H4 (cell line): Measurements from ENCODE around the gene PPP1R15A. TPM values are rescaled to one million over a fixed set of nuclear protein-coding genes. Genes with fewer than 3 reads are reported as not detected.
"Not testable (repeated sequence)": the region's sequence is repeated elsewhere in the genome, so short reads cannot be mapped to it uniquely, and the experiment has no call there.

Source experiments
- DNase-seq: peaks from one replicate; pipeline ENCODE4 v3.0.0-alpha.2; 2015; ENCODE audit warnings: low spot score
- total RNA-seq: library from RNA; depleted of rRNA; stranded (reverse); fragments of >200 nt; shearing (Covaris generic); gene quantifications from 2 replicates; pipeline ENCODE4 v1.2.3, GENCODE V29; 2014; rRNA removed

The PPP1R15A gene
- total RNA-seq, 1 experiment from 2014 or later: 16.1 TPM

DNA sequence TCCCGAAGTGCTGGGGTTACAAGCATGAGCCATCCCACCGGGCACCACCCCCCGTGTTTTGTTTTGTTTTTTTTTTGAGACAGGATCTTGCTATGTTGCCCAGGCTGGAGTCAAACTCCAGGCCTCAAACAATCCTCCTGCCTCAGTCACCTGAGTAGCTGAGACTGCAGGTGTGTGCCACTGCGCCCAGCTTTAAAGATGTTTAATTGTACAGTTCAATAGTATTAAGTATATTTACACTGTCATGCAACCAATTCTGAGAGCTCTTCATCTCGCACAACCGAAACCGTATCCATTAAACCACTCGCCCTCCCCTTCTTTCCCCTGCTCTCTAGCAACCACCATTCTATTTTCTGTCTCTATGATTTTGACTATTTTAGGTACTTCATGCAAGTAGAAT lies 43.5 kb downstream of the PPP1R15A start:
- no peak for DNase-seq

DNA sequence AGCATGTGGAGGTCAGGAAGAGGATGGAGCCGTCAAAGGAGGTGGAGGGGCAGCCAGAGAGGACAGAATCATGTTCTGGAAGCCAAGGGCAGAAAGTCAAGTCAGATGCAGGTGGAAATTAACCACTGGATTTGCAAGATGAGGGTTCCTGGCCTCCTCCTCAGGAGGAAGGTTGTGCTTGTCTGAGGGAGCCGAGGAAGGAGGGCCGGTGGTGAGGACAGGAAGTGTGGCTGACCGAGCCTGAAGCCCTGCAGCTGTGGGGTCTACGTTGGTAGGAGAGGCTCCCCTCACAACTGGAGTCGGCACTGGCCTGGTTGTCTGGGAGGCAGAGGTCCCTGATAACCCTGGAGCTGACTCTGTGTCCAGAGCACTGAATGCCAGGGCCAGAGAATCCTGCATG lies 45.9 kb downstream of the PPP1R15A start:
- DNase-seq: no peak

DNA sequence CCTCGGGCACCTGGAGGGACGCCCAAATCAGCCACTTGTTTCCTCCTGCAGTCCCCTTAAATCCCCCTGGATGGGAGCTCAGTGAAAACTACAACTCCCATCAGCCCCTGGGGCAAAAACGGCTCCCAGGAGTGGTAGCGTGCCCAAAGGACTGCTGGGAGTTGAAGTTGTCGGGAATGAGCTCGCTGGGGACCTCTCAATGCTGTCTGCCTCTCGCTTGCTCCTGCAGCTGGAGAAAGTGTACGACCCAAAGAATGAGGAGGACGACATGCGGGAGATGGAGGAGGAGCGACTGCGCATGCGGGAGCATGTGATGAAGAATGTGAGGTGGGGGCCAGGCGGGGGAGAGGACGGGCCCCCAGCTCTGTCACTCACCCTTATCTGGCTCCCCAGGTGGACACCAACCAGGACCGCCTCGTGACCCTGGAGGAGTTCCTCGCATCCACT lies 46.6 kb downstream of the PPP1R15A start:
- DNase-seq: no peak

DNA sequence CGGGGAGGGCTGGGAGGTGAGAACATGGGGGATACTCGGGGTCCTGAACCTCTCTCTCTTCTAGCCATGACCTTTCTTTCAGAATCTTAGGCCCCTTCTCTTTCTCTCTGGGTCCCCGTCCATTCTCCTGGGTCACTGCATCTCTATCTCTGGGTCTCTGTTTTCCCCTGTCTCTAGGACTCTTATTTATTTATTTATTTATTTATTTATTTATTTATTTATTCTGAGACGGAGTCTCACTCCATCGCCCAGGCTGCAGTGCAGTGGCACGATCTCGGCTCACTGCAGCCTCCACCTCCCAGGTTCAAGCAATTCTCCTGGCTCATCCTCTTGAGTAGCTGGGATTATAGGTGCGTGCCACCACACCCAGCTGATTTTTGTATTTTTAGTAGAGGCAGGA lies 47.0 kb downstream of the PPP1R15A start:
- not testable (repeated sequence) for DNase-seq

DNA sequence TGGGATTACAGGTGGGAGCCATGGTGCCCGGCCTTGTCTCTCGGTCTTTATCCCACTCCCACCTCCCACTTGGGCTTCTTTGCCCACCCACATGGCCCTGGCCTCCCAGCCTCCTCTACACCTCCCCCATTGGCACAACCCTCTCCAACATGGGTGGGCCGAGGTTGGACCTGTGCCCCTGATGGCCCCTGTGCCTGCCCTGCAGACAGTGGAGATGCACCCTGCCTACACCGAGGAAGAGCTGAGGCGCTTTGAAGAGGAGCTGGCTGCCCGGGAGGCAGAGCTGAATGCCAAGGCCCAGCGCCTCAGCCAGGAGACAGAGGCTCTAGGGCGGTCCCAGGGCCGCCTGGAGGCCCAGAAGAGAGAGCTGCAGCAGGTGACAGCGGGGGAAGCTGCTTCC lies 48.7 kb downstream of the PPP1R15A start:
- no peak for DNase-seq

DNA sequence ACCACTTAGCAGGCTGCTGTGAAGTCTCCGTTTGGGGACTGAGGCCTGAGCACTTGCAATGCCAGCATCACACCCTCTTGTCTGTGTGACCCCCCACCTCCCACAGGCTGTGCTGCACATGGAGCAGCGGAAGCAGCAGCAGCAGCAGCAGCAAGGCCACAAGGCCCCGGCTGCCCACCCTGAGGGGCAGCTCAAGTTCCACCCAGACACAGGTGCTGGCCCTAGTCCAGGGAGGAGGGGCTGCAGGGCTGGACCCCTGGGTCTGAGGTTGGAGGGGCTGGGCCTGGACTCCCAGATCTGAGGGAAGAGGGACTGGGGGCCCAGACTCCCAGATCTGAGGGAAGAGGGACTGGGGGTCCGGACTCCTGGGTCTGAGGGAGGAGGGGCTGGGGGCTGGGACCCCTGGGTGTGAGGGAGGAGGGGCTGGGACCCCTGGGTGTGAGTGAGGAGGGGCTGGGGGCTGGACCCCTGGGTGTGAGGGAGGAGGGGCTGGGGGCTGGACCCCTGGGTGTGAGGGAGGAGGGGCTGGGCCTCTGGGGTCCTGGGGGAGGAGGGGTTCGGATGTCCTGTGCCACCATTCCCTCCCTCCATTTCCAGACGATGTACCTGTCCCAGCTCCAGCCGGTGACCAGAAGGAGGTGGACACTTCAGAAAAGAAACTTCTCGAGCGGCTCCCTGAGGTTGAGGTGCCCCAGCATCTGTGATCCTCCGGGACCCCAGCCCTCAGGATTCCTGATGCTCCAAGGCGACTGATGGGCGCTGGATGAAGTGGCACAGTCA lies 49.7 kb downstream of the PPP1R15A start:
- no peak for DNase-seq

DNA sequence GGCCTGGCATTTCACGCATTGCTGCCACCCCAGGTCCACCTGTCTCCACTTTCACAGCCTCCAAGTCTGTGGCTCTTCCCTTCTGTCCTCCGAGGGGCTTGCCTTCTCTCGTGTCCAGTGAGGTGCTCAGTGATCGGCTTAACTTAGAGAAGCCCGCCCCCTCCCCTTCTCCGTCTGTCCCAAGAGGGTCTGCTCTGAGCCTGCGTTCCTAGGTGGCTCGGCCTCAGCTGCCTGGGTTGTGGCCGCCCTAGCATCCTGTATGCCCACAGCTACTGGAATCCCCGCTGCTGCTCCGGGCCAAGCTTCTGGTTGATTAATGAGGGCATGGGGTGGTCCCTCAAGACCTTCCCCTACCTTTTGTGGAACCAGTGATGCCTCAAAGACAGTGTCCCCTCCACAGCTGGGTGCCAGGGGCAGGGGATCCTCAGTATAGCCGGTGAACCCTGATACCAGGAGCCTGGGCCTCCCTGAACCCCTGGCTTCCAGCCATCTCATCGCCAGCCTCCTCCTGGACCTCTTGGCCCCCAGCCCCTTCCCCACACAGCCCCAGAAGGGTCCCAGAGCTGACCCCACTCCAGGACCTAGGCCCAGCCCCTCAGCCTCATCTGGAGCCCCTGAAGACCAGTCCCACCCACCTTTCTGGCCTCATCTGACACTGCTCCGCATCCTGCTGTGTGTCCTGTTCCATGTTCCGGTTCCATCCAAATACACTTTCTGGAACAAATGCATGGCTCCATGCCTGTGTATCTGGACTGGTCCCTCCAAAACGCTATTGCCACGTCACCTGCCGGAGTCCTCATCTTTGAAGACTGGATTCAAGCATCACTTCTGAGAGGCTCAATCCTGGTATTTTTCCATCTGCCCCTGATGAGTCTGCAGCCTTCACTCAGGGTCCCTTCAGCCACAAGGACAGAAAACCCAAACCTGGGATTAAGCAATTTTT lies 50.6 kb downstream of the PPP1R15A start:
- no peak for DNase-seq

DNA sequence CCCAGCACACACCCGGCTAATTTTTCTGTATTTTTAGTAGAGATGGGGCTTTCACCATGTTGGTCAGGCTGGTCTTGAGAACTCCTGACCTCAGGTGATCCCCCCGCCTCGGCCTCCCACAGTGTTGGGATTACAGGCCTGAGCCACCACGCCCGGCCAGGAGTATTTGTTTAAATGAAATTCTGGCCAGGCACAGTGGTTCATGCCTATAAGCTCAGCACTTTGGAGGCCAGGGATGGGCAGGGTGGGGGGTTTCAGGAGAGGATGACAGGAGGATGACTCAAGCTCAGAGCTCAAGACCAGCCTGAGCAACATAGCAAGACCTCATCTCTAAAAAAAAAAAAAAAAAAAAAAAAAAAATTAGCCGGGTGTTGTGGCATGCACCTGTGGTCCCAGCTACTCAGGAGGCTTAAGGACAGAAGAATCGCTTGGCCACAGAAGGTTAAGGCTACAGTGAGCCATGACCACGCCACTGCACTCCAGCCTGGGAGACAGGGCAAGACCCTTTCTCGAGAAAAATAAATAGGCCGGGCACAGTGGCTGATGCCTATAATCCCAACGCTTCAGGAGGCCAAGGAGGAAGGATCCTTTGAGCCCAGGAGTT lies 53.1 kb downstream of the PPP1R15A start:
- peak; percentile 61 for DNase-seq

Other genes starting within 250 kb of the PPP1R15A start
- 14.0 and 34.2 TPM in 2 replicates for gene DBP, start 235.0 kb upstream of the PPP1R15A start, total RNA-seq
- gene CA11, start 226.2 kb upstream of the PPP1R15A start, total RNA-seq: 2.2 and 8.3 TPM in 2 replicates
- 0.58 TPM in 1 of 2 replicates, not detected in the other for gene NTN5, start 199.4 kb upstream of the PPP1R15A start, total RNA-seq
- not detected in 2 replicates for gene FUT2, start 176.4 kb upstream of the PPP1R15A start, total RNA-seq
- gene MAMSTR, start 152.7 kb upstream of the PPP1R15A start, total RNA-seq: 0.31 and 0.51 TPM in 2 replicates
- gene RASIP1, start 131.8 kb upstream of the PPP1R15A start, total RNA-seq: 0.14 TPM in 1 of 2 replicates, not detected in the other
- not detected in 2 replicates for gene IZUMO1, start 125.5 kb upstream of the PPP1R15A start, total RNA-seq
- 0.25 TPM in 1 of 2 replicates, not detected in the other for gene FUT1, start 119.8 kb upstream of the PPP1R15A start, total RNA-seq
- not detected in 2 replicates for gene FGF21, start 116.9 kb upstream of the PPP1R15A start, total RNA-seq
- gene BCAT2, start 61.4 kb upstream of the PPP1R15A start, total RNA-seq: 45.4 and 47.3 TPM in 2 replicates
- not detected in 2 replicates for gene HSD17B14, start 35.9 kb upstream of the PPP1R15A start, total RNA-seq
- 2.9 and 5.4 TPM in 2 replicates for gene PLEKHA4, start 3.8 kb upstream of the PPP1R15A start, total RNA-seq
- not detected in 2 replicates for gene TULP2, start 26.3 kb downstream of the PPP1R15A start, total RNA-seq
- 199 and 224 TPM in 2 replicates for gene NUCB1, start 27.9 kb downstream of the PPP1R15A start, total RNA-seq
- gene DHDH, start 61.3 kb downstream of the PPP1R15A start, total RNA-seq: 0.27 TPM in 1 of 2 replicates, not detected in the other
- gene BAX, start 82.5 kb downstream of the PPP1R15A start, total RNA-seq: 132 and 135 TPM in 2 replicates
- gene FTL, start 92.9 kb downstream of the PPP1R15A start, total RNA-seq: 22,782 and 25,960 TPM in 2 replicates
- gene GYS1, start 120.9 kb downstream of the PPP1R15A start, total RNA-seq: 31.7 and 31.9 TPM in 2 replicates
- gene RUVBL2, start 121.5 kb downstream of the PPP1R15A start, total RNA-seq: 353 and 374 TPM in 2 replicates
- not detected in 2 replicates for gene LHB, start 144.7 kb downstream of the PPP1R15A start, total RNA-seq
- gene CGB3, start 151.9 kb downstream of the PPP1R15A start, total RNA-seq: not detected in 2 replicates
- not detected in 2 replicates for gene CGB2, start 159.5 kb downstream of the PPP1R15A start, total RNA-seq
- gene CGB1, start 164.5 kb downstream of the PPP1R15A start, total RNA-seq: 0.77 and 11.4 TPM in 2 replicates
- 0.33 and 3.3 TPM in 2 replicates for gene CGB5, start 171.4 kb downstream of the PPP1R15A start, total RNA-seq
- 1.5 TPM in 1 of 2 replicates, not detected in the other for gene CGB8, start 176.7 kb downstream of the PPP1R15A start, total RNA-seq
- gene CGB7, start 185.3 kb downstream of the PPP1R15A start, total RNA-seq: not detected in 2 replicates
- gene NTF4, start 192.4 kb downstream of the PPP1R15A start, total RNA-seq: not detected in 2 replicates
- gene KCNA7, start 200.3 kb downstream of the PPP1R15A start, total RNA-seq: not detected in 2 replicates
- gene SNRNP70, start 213.0 kb downstream of the PPP1R15A start, total RNA-seq: 138 and 189 TPM in 2 replicates
- gene LIN7B, start 241.9 kb downstream of the PPP1R15A start, total RNA-seq: 4.1 and 15.2 TPM in 2 replicates
- gene C19orf73, start 246.7 kb downstream of the PPP1R15A start, total RNA-seq: 0.80 and 7.3 TPM in 2 replicates
- gene PPFIA3, start 247.1 kb downstream of the PPP1R15A start, total RNA-seq: 5.4 and 6.9 TPM in 2 replicates